ENCODE results near the gene PLEKHS1. TPM values are rescaled to one million over a fixed set of nuclear protein-coding genes. Genes with fewer than 3 reads are reported as not detected.
"Not testable (repeated sequence)": the region's sequence is repeated elsewhere in the genome, so short reads cannot be mapped to it uniquely, and the experiment has no call there.

The PLEKHS1 gene
- total RNA-seq, 1 experiment from 2014 or later, result 4.9 TPM

- Histone ChIP-seq H3K36me3 (ENCODE audit: low read depth) (no peaks in the 10 kb centered on the region), H3K4me2 (no peak overlapping the region), H3K9me3 (ENCODE audit: insufficient read depth, low read depth) (no peaks in the 10 kb centered on the region), H4K20me1 (ENCODE audit: insufficient read depth) (no peaks in the 10 kb centered on the region), H3K9me2 (ENCODE audit: insufficient read depth) (no peaks in the 10 kb centered on the region), H3K4me1 (replicated peaks; ENCODE audit: insufficient read depth) (no peaks in the 10 kb centered on the region), H2AFZ (no peak overlapping the region), H3K27ac (no peak overlapping the region), H3F3A (ENCODE audit: insufficient read depth, low read depth) (no peaks in the 10 kb centered on the region), H3K4me3 (no peak overlapping the region), H3K27me3 (ENCODE audit: insufficient read depth, low read depth) (no peaks in the 10 kb centered on the region), H3K79me2 (ENCODE audit: low read depth) (no peaks in the 10 kb centered on the region)
- ChIA-PET CTCF (no interaction called here), POLR2A (ENCODE audit: unreplicated experiment) (no interaction called here)
- BruUV-seq (replicated peaks), result no TSS peak
- DNase-seq, result no peak
- intact Hi-C loops (cut with micrococcal nuclease; ENCODE audit: unreplicated experiment), result no loop called here
- no peak for TF ChIP-seq EZH2 (IDR thresholded peaks at IDR 0.05; ENCODE audit: low read depth)
- no peak for TF ChIP-seq CTCF (conservative IDR thresholded peaks at IDR 0.05)
Measured at GRCh38 chr10:113808168-113808567, 56.7 kb downstream of the PLEKHS1 start.

- H3K9me2 ChIP-seq (ENCODE audit: insufficient read depth); H3K27ac ChIP-seq; H3K27me3 ChIP-seq (ENCODE audit: insufficient read depth, low read depth); POLR2A ChIA-PET (ENCODE audit: unreplicated experiment); H3K4me3 ChIP-seq; CTCF ChIA-PET; DNase-seq; H3K4me1 ChIP-seq (replicated peaks; ENCODE audit: insufficient read depth); H3K36me3 ChIP-seq (ENCODE audit: low read depth); H2AFZ ChIP-seq; BruUV-seq (replicated peaks); H3F3A ChIP-seq (ENCODE audit: insufficient read depth, low read depth); H4K20me1 ChIP-seq (ENCODE audit: insufficient read depth); H3K9me3 ChIP-seq (ENCODE audit: insufficient read depth, low read depth); intact Hi-C loops (cut with micrococcal nuclease; ENCODE audit: unreplicated experiment); H3K4me2 ChIP-seq; H3K79me2 ChIP-seq (ENCODE audit: low read depth): not testable (repeated sequence)
Measured at GRCh38 chr10:113814700-113815099, 63.2 kb downstream of the PLEKHS1 start.

- intact Hi-C loops (cut with micrococcal nuclease; ENCODE audit: unreplicated experiment), result no loop called here
- no peak overlapping the region for H2AFZ ChIP-seq
- H3K27ac ChIP-seq, result no peak overlapping the region
- no peaks in the 10 kb centered on the region for H3K9me2 ChIP-seq (ENCODE audit: insufficient read depth)
- H3K79me2 ChIP-seq (ENCODE audit: low read depth), result no peaks in the 10 kb centered on the region
- CTCF ChIA-PET, result no interaction called here
- H4K20me1 ChIP-seq (ENCODE audit: insufficient read depth), result no peaks in the 10 kb centered on the region
- no peaks in the 10 kb centered on the region for H3F3A ChIP-seq (ENCODE audit: insufficient read depth, low read depth)
- H3K36me3 ChIP-seq (ENCODE audit: low read depth), result no peaks in the 10 kb centered on the region
- POLR2A ChIA-PET (ENCODE audit: unreplicated experiment), result no interaction called here
- no peak for DNase-seq
- BruUV-seq (replicated peaks), result no TSS peak
- no peak overlapping the region for H3K4me2 ChIP-seq
- H3K27me3 ChIP-seq (ENCODE audit: insufficient read depth, low read depth), result no peaks in the 10 kb centered on the region
- no peaks in the 10 kb centered on the region for H3K4me1 ChIP-seq (replicated peaks; ENCODE audit: insufficient read depth)
- no peaks in the 10 kb centered on the region for H3K9me3 ChIP-seq (ENCODE audit: insufficient read depth, low read depth)
- TF ChIP-seq EZH2 (IDR thresholded peaks at IDR 0.05; ENCODE audit: low read depth) (no peak), CTCF (conservative IDR thresholded peaks at IDR 0.05) (no peak)
- no peak overlapping the region for H3K4me3 ChIP-seq
Measured at GRCh38 chr10:113819989-113820388, 68.5 kb downstream of the PLEKHS1 start.

GRCh38 chr10:113820507-113820906 is 69.0 kb downstream of the PLEKHS1 start:
- H3K27ac ChIP-seq, result no peak overlapping the region
- TF ChIP-seq CTCF (conservative IDR thresholded peaks at IDR 0.05), result no peak
- TF ChIP-seq EZH2 (IDR thresholded peaks at IDR 0.05; ENCODE audit: low read depth), result no peak
- ChIA-PET CTCF (no interaction called here), POLR2A (ENCODE audit: unreplicated experiment) (no interaction called here)
- BruUV-seq (replicated peaks), result no TSS peak
- no peaks in the 10 kb centered on the region for H4K20me1 ChIP-seq (ENCODE audit: insufficient read depth)
- H3K27me3 ChIP-seq (ENCODE audit: insufficient read depth, low read depth), result no peaks in the 10 kb centered on the region
- no peaks in the 10 kb centered on the region for H3K9me3 ChIP-seq (ENCODE audit: insufficient read depth, low read depth)
- H3K79me2 ChIP-seq (ENCODE audit: low read depth), result no peaks in the 10 kb centered on the region
- DNase-seq, result no peak
- no peaks in the 10 kb centered on the region for H3K9me2 ChIP-seq (ENCODE audit: insufficient read depth)
- H2AFZ ChIP-seq, result no peak overlapping the region
- H3K4me2 ChIP-seq, result no peak overlapping the region
- no peaks in the 10 kb centered on the region for H3K36me3 ChIP-seq (ENCODE audit: low read depth)
- no peak overlapping the region for H3K4me3 ChIP-seq
- H3K4me1 ChIP-seq (replicated peaks; ENCODE audit: insufficient read depth), result no peaks in the 10 kb centered on the region
- intact Hi-C loops (cut with micrococcal nuclease; ENCODE audit: unreplicated experiment), result no loop called here
- no peaks in the 10 kb centered on the region for H3F3A ChIP-seq (ENCODE audit: insufficient read depth, low read depth)

GRCh38 chr10:113821306-113821705 is 69.8 kb downstream of the PLEKHS1 start:
- DNase-seq; H3K4me2 ChIP-seq; H3K9me2 ChIP-seq (ENCODE audit: insufficient read depth); H3K79me2 ChIP-seq (ENCODE audit: low read depth); H3K36me3 ChIP-seq (ENCODE audit: low read depth); H3K4me1 ChIP-seq (replicated peaks; ENCODE audit: insufficient read depth); BruUV-seq (replicated peaks); H2AFZ ChIP-seq; H3F3A ChIP-seq (ENCODE audit: insufficient read depth, low read depth); H3K27ac ChIP-seq; H3K4me3 ChIP-seq; H3K9me3 ChIP-seq (ENCODE audit: insufficient read depth, low read depth); H3K27me3 ChIP-seq (ENCODE audit: insufficient read depth, low read depth); POLR2A ChIA-PET (ENCODE audit: unreplicated experiment); H4K20me1 ChIP-seq (ENCODE audit: insufficient read depth); CTCF ChIA-PET; intact Hi-C loops (cut with micrococcal nuclease; ENCODE audit: unreplicated experiment): not testable (repeated sequence)

All from PC-9 (cell line).